Endothelial cell of umbilical vein (primary cell): Measurements from ENCODE around the gene YJU2.

Experiments used
- EZH2 ChIP-seq: IDR thresholded peaks from 2 replicates; pipeline ENCODE4 v1.6.1; 2012; ENCODE audit warnings: borderline replicate concordance, low read depth, mild to moderate bottlenecking, moderate library complexity, low read length, inconsistent platforms; ENCODE audit not compliant: severe bottlenecking
- TF ChIP-seq, protein P1 (sequence below), 2 donors: IDR thresholded peaks; 1 replicate in 1 of 2; 2 replicates in 1 of 2; pipeline ENCODE4 v1.5.1; 2011; ENCODE audit warnings: low read length in 2 of 2, mild to moderate bottlenecking in 2 of 2, moderate library complexity in 2 of 2, control low read depth in 1 of 2, inconsistent platforms in 1 of 2, low read depth in 1 of 2; ENCODE audit not compliant: insufficient read depth in 1 of 2; ENCODE audit errors: extremely low read depth in 1 of 2
- TF ChIP-seq, protein P2 (sequence below): IDR thresholded peaks from 2 replicates; pipeline ENCODE4 v1.6.1; 2011; ENCODE audit not compliant: insufficient read depth, insufficient read length

DNA sequence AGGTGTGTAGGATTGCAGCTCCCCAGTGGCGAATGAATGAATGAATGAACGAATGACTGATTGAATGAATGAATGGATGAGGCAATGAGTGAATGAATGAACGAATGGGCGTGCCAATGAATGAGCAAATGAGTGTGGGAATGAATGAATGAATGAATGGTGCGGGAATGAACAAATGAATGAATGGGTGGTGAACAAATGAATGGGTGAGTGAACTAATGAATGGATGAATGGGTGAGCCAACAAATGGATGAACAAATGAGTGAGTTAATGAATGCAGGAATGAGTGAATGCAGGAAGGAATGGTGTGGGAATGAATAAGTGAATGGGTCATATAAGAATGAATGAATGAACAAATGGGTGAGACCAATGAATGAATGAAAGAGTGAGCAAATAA is 49.7 kb upstream of the YJU2 start:
- TF ChIP-seq, protein P1, sequence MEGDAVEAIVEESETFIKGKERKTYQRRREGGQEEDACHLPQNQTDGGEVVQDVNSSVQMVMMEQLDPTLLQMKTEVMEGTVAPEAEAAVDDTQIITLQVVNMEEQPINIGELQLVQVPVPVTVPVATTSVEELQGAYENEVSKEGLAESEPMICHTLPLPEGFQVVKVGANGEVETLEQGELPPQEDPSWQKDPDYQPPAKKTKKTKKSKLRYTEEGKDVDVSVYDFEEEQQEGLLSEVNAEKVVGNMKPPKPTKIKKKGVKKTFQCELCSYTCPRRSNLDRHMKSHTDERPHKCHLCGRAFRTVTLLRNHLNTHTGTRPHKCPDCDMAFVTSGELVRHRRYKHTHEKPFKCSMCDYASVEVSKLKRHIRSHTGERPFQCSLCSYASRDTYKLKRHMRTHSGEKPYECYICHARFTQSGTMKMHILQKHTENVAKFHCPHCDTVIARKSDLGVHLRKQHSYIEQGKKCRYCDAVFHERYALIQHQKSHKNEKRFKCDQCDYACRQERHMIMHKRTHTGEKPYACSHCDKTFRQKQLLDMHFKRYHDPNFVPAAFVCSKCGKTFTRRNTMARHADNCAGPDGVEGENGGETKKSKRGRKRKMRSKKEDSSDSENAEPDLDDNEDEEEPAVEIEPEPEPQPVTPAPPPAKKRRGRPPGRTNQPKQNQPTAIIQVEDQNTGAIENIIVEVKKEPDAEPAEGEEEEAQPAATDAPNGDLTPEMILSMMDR (IDR thresholded peaks at IDR 0.05; ENCODE audit: extremely low read depth in 1 of 2, insufficient read depth in 1 of 2, low read depth in 1 of 2, low read length in 2 of 2) = no peak
- TF ChIP-seq EZH2 = no peak
- TF ChIP-seq, protein P2, sequence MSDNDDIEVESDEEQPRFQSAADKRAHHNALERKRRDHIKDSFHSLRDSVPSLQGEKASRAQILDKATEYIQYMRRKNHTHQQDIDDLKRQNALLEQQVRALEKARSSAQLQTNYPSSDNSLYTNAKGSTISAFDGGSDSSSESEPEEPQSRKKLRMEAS = no peak
